HEK293 (cell line): ENCODE data around the gene ENO4.

Experiments
- CTCF ChIA-PET: fragments of 350-600 bp; formaldehyde crosslinking; extraction: SDS; loops from one replicate; lab custom pipeline; 2021; ENCODE audit warnings: antibody characterized with exemption; lab: Yijun Ruan, JAX
- POLR2A ChIA-PET: fragments of 300-600 bp; formaldehyde crosslinking; extraction: SDS; loops from one replicate; lab custom pipeline; 2020; ENCODE audit warnings: antibody characterized with exemption, inconsistent platforms; lab: Yijun Ruan, JAX
- H3K27ac ChIP-seq: fragments of 200-500 bp; sonication (Bioruptor generic); 2 replicates; pipeline ENCODE4 v1.5.1; 2014; ENCODE audit warnings: low read depth, low read length, control low read depth, inconsistent platforms; ENCODE audit errors: extremely low read depth
- H3K36me3 ChIP-seq, 2 experiments: fragments of 200-500 bp in 1 of 2; sonication (Bioruptor generic) in 1 of 2; 1 replicate in 1 of 2; 2 replicates in 1 of 2; pipeline ENCODE4 v1.5.1; 2014 to 2017; ENCODE audit warnings: inconsistent platforms in 2 of 2, low read length in 2 of 2; ENCODE audit not compliant: control insufficient read depth in 2 of 2, insufficient read depth in 1 of 2
- H3K4me1 ChIP-seq: fragments of 200-500 bp; sonication (Bioruptor generic); 2 replicates; pipeline ENCODE4 v1.5.1; 2014; ENCODE audit warnings: mild to moderate bottlenecking, low read length, inconsistent platforms; ENCODE audit not compliant: control insufficient read depth, insufficient read depth
- H3K4me3 ChIP-seq: 2 replicates; pipeline ENCODE4 v1.5.1; 2011; ENCODE audit warnings: low read depth, mild to moderate bottlenecking, control low read depth, low read length, moderate library complexity
- H3K9me3 ChIP-seq: fragments of 200-500 bp; sonication (Bioruptor generic); 2 replicates; pipeline ENCODE4 v1.5.1; 2014; ENCODE audit warnings: low read depth, low read length, inconsistent platforms; ENCODE audit not compliant: control insufficient read depth, insufficient read depth
- CTCF ChIP-seq: fragments of 450-650 bp; formaldehyde crosslinking; IDR thresholded peaks from 2 replicates; pipeline ENCODE4 v1.5.1; 2016; ENCODE audit warnings: missing biosample characterization, missing genetic modification characterization
- FEZF1 ChIP-seq: fragments of 450-650 bp; formaldehyde crosslinking; IDR thresholded peaks from 2 replicates; pipeline ENCODE4 v1.5.1; 2016; ENCODE audit warnings: missing biosample characterization, missing genetic modification characterization
- HOXA7 ChIP-seq: sonication (generic); formaldehyde crosslinking; IDR thresholded peaks from 2 replicates; pipeline ENCODE4 v1.8.1; 2022; ENCODE audit warnings: missing genetic modification reagents, borderline replicate concordance
- INSM2 ChIP-seq: fragments of 450-650 bp; formaldehyde crosslinking; IDR thresholded peaks from 2 replicates; pipeline ENCODE4 v1.5.1; 2016; ENCODE audit warnings: missing biosample characterization, missing genetic modification characterization
- KLF10 ChIP-seq: fragments of 450-650 bp; IDR thresholded peaks from 2 replicates; pipeline ENCODE4 v1.5.1; 2018; ENCODE audit warnings: missing biosample characterization, mild to moderate bottlenecking, missing genetic modification characterization
- PATZ1 ChIP-seq: fragments of 450-650 bp; formaldehyde crosslinking; IDR thresholded peaks from 2 replicates; pipeline ENCODE4 v1.5.1; 2016; ENCODE audit warnings: missing biosample characterization, missing genetic modification characterization
- PRDM2 ChIP-seq: fragments of 450-650 bp; formaldehyde crosslinking; IDR thresholded peaks from 2 replicates; pipeline ENCODE4 v1.5.1; 2016; ENCODE audit warnings: missing biosample characterization, missing genetic modification characterization, borderline replicate concordance
- REPIN1 ChIP-seq: fragments of 450-650 bp; formaldehyde crosslinking; IDR thresholded peaks from 2 replicates; pipeline ENCODE4 v1.5.1; 2017; ENCODE audit warnings: missing biosample characterization, missing genetic modification characterization, low read depth
- SCRT2 ChIP-seq: fragments of 450-650 bp; formaldehyde crosslinking; IDR thresholded peaks from 2 replicates; pipeline ENCODE4 v1.5.1; 2016; ENCODE audit warnings: missing biosample characterization, missing genetic modification characterization
- TRIM28 ChIP-seq: IDR thresholded peaks from 2 replicates; pipeline ENCODE4 v1.6.1; 2011; ENCODE audit warnings: low read length, control low read depth, borderline replicate concordance
- ZBTB17 ChIP-seq: fragments of 450-650 bp; formaldehyde crosslinking; IDR thresholded peaks from 2 replicates; pipeline ENCODE4 v1.5.1; 2016; ENCODE audit warnings: missing biosample characterization, missing genetic modification characterization
- ZEB2 ChIP-seq: fragments of 450-650 bp; formaldehyde crosslinking; IDR thresholded peaks from 2 replicates; pipeline ENCODE4 v1.5.1; 2016; ENCODE audit warnings: missing biosample characterization, missing genetic modification characterization
- ZNF23 ChIP-seq: fragments of 450-650 bp; formaldehyde crosslinking; IDR thresholded peaks from 2 replicates; pipeline ENCODE4 v1.5.1; 2016; ENCODE audit warnings: missing biosample characterization, missing genetic modification characterization, borderline replicate concordance
- ZNF335 ChIP-seq: fragments of 450-650 bp; formaldehyde crosslinking; conservative IDR thresholded peaks from 2 replicates; pipeline ENCODE4 v1.5.1; 2016; ENCODE audit warnings: missing biosample characterization, missing genetic modification characterization
- ZNF341 ChIP-seq: fragments of 450-650 bp; formaldehyde crosslinking; IDR thresholded peaks from 2 replicates; pipeline ENCODE4; 2016; ENCODE audit warnings: low read depth, missing biosample characterization, missing genetic modification characterization
- ZNF416 ChIP-seq: fragments of 450-650 bp; formaldehyde crosslinking; IDR thresholded peaks from 2 replicates; pipeline ENCODE4 v1.5.1; 2016; ENCODE audit warnings: missing biosample characterization, missing genetic modification characterization
- ZNF423 ChIP-seq: fragments of 450-650 bp; formaldehyde crosslinking; IDR thresholded peaks from 2 replicates; pipeline ENCODE4 v1.5.1; 2016; ENCODE audit warnings: missing biosample characterization, missing genetic modification characterization
- ZNF501 ChIP-seq: fragments of 450-650 bp; formaldehyde crosslinking; IDR thresholded peaks from 2 replicates; pipeline ENCODE4 v1.5.1; 2016; ENCODE audit warnings: missing biosample characterization, missing genetic modification characterization
- ZNF629 ChIP-seq: fragments of 450-650 bp; formaldehyde crosslinking; IDR thresholded peaks from 2 replicates; pipeline ENCODE4 v1.5.1; 2017; ENCODE audit warnings: missing biosample characterization, missing genetic modification characterization
- ZNF777 ChIP-seq: fragments of 450-650 bp; formaldehyde crosslinking; IDR thresholded peaks from 2 replicates; pipeline ENCODE4 v1.5.1; 2017; ENCODE audit warnings: missing biosample characterization, missing genetic modification characterization, borderline replicate concordance

Gene ENO4

GRCh38 chr10:116826803-116827202 lies 22.5 kb upstream of the ENO4 start (continued):
- TF ChIP-seq PRDM2 (tag by site-specific recombination): no peak
- TF ChIP-seq ZNF629 (tag by site-specific recombination): peak; percentile 94
- TF ChIP-seq INSM2: peak; percentile 88
- TF ChIP-seq ZEB2 (tag by site-specific recombination): peak; percentile 95
- TF ChIP-seq SCRT2 (tag by site-specific recombination): no peak
- no peak for TF ChIP-seq REPIN1 (tag by site-specific recombination)
- no peak for TF ChIP-seq TRIM28
- peak; percentile 79 for TF ChIP-seq ZBTB17 (tag by site-specific recombination)
- TF ChIP-seq ZNF501 (tag by site-specific recombination): 0 out of 2 replicates have a peak, but pooled peaks have one; percentile 23
- TF ChIP-seq FEZF1: peak; percentile 82
- peak; percentile 51; the same call in 1 of the 2 replicates for TF ChIP-seq KLF10 (tag by site-specific recombination)

- no peaks in the 10 kb centered on the region for H3K9me3 ChIP-seq
- CTCF ChIA-PET: interaction anchor here (0.6 to 2.2 kb wide), 3 partner anchors 216 to 341 kb away, joined by 3 to 5 read pairs (median 3); no protein-coding TSS in a partner anchor
- no peaks in the 10 kb centered on the region for H3K36me3 ChIP-seq
- POLR2A ChIA-PET: no interaction called here
- no peak overlapping the region for H3K4me3 ChIP-seq
- TF ChIP-seq CTCF (0 out of 2 replicates have a peak, but pooled peaks have one; percentile 7), HOXA7 (CRISPR knock-in tag) (no peak)
- no peak overlapping the region for H3K27ac ChIP-seq
- peaks cover 9% of the 10 kb centered on the region for H3K4me1 ChIP-seq
Observed at GRCh38 chr10:116827214-116827671, 22.1 kb upstream of the ENO4 start.

GRCh38 chr10:116828116-116828515 lies 21.2 kb upstream of the ENO4 start:
- CTCF ChIA-PET: interaction anchor here (0.6 to 2.2 kb wide), 2 partner anchors 216 to 338 kb away, joined by 3 to 5 read pairs; no protein-coding TSS in a partner anchor
- Histone ChIP-seq H3K4me3 (no peak overlapping the region), H3K9me3 (no peaks in the 10 kb centered on the region), H3K27ac (no peak overlapping the region), H3K36me3 (no peaks in the 10 kb centered on the region)
- POLR2A ChIA-PET: no interaction called here
- TF ChIP-seq ZNF341 (no peak), ZNF23 (tag by site-specific recombination) (no peak), PATZ1 (tag by site-specific recombination) (no peak), ZNF416 (no peak), ZNF423 (tag by site-specific recombination) (no peak), ZNF777 (no peak), ZNF335 (tag by site-specific recombination) (no peak)
- TF ChIP-seq, all 188 proteins: peak for 0
- peaks cover 9% of the 10 kb centered on the region for H3K4me1 ChIP-seq
